Activated T-helper 2 cell treated with anti-CD3 and anti-CD28 coated beads, Interferon-gamma antibody, Interleukin-2, Interleukin-4, amounts not matched to agents 10 μg/mL and 5 μg/mL and 100 μg/mL, durations not matched to agents 14 hours and 24 hours and 36 hours (primary cell): Measurements from ENCODE around the gene GSG1L. TPM values are rescaled to one million over a fixed set of nuclear protein-coding genes. Genes with fewer than 3 reads are reported as not detected.

ENCODE experiments used
- DNase-seq: peaks from one replicate; pipeline ENCODE4 v3.0.0; 2021; ENCODE audit warnings: low spot score
- H3K27ac Mint-ChIP-seq: one replicate; pipeline ENCODE4 v1.8.0; 2021; ENCODE audit warnings: mixed read lengths
- H3K27me3 Mint-ChIP-seq: one replicate; pipeline ENCODE4 v1.8.0; 2021; ENCODE audit warnings: low read depth, mixed read lengths
- H3K36me3 Mint-ChIP-seq: one replicate; pipeline ENCODE4 v1.8.0; 2021; ENCODE audit warnings: low read depth, mixed read lengths
- H3K4me1 Mint-ChIP-seq: one replicate; pipeline ENCODE4 v1.8.0; 2021; ENCODE audit warnings: low read depth, mixed read lengths
- H3K4me3 Mint-ChIP-seq: one replicate; pipeline ENCODE4 v1.8.0; 2021; ENCODE audit warnings: low read depth, mild to moderate bottlenecking, moderate library complexity, mixed read lengths
- H3K9me3 Mint-ChIP-seq: one replicate; pipeline ENCODE4 v1.8.0; 2021; ENCODE audit warnings: mixed read lengths
- intact Hi-C: fragments of 100-400 bp; cut with micrococcal nuclease; formaldehyde crosslinking; loops from one replicate; pipeline ENCODE4 v1.15.1; 2023
- total RNA-seq: library from RNA; stranded (reverse); gene quantifications from 2 replicates; pipeline ENCODE4 v1.2.3, GENCODE V29; 2022

GSG1L gene
- total RNA-seq, 1 donor from 2014 or later: not detected

DNA sequence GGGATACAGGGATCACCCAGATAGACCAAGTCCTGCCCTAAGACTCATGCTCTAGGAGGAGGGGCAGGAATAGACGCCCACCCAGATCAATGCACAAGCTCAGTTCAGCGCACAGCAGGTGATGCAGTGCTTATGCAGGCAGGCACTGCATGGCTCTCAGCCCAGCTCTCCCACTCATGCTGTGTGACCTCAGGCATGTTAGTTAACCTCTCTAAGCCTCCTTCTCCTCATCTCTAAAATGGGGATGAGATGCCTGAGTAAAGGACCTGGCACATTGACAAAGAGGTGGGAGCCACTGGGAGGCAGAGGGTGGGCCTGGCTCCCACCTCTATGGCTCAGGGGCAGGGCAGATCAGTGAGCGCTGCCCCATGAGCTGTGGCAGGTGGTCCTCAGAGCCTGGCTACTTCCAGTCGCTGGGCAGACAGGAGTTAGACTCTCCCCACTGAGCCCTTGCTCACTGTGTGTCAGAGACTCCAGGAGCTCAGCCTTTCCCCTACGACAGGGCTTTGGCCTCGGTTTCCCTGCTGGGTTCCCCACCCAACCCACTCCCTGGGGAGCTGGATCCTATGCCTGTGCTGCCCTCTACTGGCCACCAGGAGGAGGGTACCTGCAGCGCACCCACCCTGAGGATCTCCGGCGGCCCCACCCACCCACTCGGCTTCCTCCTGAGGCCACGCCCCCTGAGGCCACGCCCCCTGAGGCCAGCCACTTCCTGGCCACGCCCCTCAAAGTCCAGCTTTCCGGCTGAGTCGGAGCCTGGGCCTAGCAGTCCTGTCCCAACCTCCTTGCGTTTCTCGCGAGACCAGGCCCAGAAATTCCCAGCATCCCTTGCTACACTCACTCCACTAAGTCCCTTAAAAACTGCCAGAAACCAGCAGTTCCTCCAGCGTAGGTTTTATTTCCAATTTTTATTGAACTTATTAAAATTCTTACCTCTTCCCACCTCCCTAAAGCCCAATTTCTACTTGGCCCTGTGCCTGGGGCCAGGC is 196.1 kb downstream of the GSG1L start:
- Mint-ChIP-seq H3K4me3 (no peak overlapping the region), H3K4me1 (peaks cover 6% of the 10 kb centered on the region), H3K36me3 (no peaks in the 10 kb centered on the region), H3K9me3 (peaks cover 20% of the 10 kb centered on the region), H3K27ac (no peak overlapping the region), H3K27me3 (no peaks in the 10 kb centered on the region)
- peak; percentile 66 for DNase-seq
- intact Hi-C loops: no loop called here

DNA sequence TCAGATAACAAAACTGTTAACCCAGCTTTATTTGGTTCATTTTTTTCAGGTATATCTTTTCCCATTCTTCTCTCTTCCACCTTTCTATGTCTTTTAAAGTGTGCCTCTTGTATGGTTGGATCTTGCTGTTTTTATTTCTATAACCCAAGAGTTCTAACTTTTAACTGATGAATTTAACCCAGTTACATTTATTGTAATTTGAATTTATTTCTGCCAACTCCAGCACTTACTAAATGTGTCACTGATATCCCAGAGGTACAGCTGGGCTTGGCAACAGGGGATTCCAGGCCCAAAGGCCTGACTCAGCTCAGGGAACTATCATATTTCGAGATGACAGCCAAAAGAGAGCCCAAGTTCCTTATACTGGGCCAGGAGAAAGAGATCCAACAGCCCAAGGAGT is 200.1 kb downstream of the GSG1L start:
- intact Hi-C loops: no loop called here
- no peak overlapping the region for H3K4me3 Mint-ChIP-seq
- H3K36me3 Mint-ChIP-seq: no peaks in the 10 kb centered on the region
- DNase-seq: no peak
- no peak overlapping the region for H3K27ac Mint-ChIP-seq
- peaks cover 6% of the 10 kb centered on the region for H3K4me1 Mint-ChIP-seq
- H3K9me3 Mint-ChIP-seq: peaks cover 20% of the 10 kb centered on the region
- no peaks in the 10 kb centered on the region for H3K27me3 Mint-ChIP-seq

DNA sequence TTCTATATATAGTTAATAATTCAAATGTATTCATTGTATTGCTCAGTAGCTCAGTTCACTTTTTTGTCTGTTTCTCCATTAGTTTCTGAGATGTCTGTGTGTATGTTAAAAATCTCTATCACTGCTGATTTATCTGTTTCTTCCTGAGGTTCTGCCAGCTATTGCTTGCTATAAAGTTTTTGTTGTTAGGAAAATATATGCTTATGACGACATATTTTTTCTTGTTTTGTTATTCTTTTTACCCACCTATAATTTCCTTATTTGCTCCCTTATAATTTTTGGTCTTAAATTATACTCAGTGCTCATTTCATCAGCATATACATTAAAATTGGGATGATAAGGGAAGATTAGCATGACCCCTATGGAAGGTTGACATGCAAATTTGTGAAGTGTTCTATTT is 200.6 kb downstream of the GSG1L start:
- Mint-ChIP-seq H3K36me3 (no peaks in the 10 kb centered on the region), H3K27ac (no peak overlapping the region), H3K9me3 (peaks cover 20% of the 10 kb centered on the region), H3K27me3 (no peaks in the 10 kb centered on the region), H3K4me1 (peaks cover 6% of the 10 kb centered on the region), H3K4me3 (no peak overlapping the region)
- intact Hi-C loops: no loop called here
- DNase-seq: no peak

DNA sequence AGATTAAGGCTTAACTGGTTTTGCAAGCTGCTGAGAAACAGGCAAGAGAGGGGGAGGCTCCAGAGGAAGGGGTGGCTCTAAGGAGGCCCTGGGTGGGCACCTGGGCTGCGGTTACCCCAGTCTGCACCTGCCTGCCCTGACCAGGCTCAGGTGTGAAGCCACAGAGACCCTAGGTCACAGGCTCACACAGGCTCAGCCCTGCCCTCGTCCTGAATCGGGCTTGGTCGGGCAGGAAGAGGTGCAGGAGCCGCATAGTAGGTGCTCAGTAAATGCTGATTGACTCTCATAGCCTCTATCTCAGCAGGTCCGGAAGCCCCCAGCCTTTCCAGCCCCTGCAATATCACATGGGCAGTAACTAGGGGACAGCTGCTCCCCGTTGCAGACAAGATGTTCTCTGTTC is 203.4 kb downstream of the GSG1L start:
- H3K4me3 Mint-ChIP-seq: no peak overlapping the region
- no peak overlapping the region for H3K27ac Mint-ChIP-seq
- intact Hi-C loops: no loop called here
- H3K4me1 Mint-ChIP-seq: no peaks in the 10 kb centered on the region
- no peaks in the 10 kb centered on the region for H3K36me3 Mint-ChIP-seq
- no peaks in the 10 kb centered on the region for H3K27me3 Mint-ChIP-seq
- no peak for DNase-seq
- peaks cover 16% of the 10 kb centered on the region for H3K9me3 Mint-ChIP-seq

DNA sequence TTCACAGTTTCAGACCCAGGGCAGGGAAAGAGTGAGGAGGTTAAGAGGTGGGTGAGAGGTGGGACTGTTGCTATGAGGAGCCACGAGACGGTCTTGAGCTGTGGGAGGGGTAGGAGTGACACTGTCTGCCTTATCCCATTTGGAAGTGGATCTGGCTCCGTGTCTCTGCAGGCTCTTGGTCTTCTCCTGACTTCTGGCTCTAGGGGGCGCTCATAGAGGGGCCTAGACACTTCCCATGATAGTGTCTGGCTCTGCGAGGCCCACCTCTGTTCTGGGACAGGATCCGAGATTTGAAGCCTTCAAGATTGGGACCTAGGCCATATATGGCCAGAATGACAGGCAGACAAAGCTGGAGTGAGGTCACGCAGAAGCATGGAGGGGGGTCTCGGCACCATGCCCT is 204.5 kb downstream of the GSG1L start:
- Mint-ChIP-seq H3K36me3 (no peaks in the 10 kb centered on the region), H3K27me3 (no peaks in the 10 kb centered on the region), H3K9me3 (peaks cover 14% of the 10 kb centered on the region), H3K4me1 (no peaks in the 10 kb centered on the region), H3K4me3 (no peak overlapping the region), H3K27ac (no peak overlapping the region)
- intact Hi-C loops: no loop called here
- no peak for DNase-seq

DNA sequence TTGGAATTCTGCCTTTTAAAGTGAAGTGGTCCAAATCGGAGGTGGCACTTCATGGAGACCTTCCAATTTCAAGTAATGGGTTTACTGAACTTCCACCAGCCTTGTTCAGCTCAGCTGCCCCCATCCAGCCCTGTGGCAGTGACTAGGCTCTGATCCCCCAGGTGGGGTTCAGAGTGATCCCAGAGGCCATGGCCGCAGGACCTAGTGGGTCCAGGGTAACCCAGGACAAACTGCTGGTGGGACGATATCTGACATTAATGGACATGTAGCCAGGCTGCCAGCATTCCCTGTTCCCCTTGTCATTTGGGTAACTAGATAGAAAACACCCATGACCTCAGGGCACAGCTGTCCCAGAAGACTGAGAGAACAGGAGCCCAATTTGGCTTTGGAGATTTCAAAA is 209.9 kb downstream of the GSG1L start:
- Mint-ChIP-seq H3K27ac (no peak overlapping the region), H3K9me3 (no peaks in the 10 kb centered on the region), H3K27me3 (peaks cover 8% of the 10 kb centered on the region), H3K4me3 (no peak overlapping the region), H3K36me3 (no peaks in the 10 kb centered on the region), H3K4me1 (no peaks in the 10 kb centered on the region)
- intact Hi-C loops: no loop called here
- DNase-seq: no peak

DNA sequence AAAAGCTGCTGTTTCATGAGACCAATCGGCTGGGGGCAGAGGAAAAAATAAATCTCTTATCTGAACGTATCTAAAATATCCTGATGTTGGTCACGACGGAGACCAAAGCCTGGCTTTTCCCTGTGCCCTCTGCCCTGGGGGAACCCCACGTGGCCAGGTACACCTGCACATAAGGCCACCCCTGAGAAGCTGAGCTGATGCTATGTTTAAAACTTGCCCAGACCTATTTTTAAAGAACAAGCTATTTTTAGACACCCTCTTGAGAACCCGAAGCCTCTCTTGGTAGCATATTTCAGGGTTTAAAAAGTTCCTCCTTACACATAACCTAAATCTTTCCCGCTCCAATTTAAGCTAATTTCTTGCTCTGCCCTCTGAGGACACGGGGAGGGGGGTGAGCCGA is 210.4 kb downstream of the GSG1L start:
- no peak for DNase-seq
- H3K4me1 Mint-ChIP-seq: no peaks in the 10 kb centered on the region
- H3K4me3 Mint-ChIP-seq: no peak overlapping the region
- intact Hi-C loops: no loop called here
- H3K27me3 Mint-ChIP-seq: peaks cover 8% of the 10 kb centered on the region
- H3K27ac Mint-ChIP-seq: no peak overlapping the region
- H3K36me3 Mint-ChIP-seq: no peaks in the 10 kb centered on the region
- no peaks in the 10 kb centered on the region for H3K9me3 Mint-ChIP-seq

DNA sequence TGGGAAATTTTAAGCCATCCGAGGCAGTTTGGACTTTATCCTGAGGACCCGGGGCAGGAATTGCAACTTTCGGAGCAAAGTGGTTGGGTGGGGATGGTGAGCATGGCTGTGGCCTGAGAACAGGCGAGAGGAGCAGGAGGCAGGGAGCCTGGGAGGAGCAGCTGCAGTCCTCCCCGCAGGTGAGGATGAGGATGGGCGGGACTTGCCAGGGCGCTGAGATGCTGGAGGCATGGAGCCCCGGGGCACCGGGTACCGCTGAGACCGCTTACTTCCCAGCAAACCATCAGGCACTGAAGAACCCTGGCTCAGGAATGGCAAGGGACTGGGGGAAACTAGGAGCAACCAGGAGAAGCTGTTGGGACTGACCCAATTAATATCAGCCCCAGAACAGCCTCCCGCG is 210.8 kb downstream of the GSG1L start:
- H3K27ac Mint-ChIP-seq: no peak overlapping the region
- intact Hi-C loops: no loop called here
- no peaks in the 10 kb centered on the region for H3K4me1 Mint-ChIP-seq
- no peak for DNase-seq
- H3K9me3 Mint-ChIP-seq: no peaks in the 10 kb centered on the region
- H3K27me3 Mint-ChIP-seq: peaks cover 8% of the 10 kb centered on the region
- no peaks in the 10 kb centered on the region for H3K36me3 Mint-ChIP-seq
- H3K4me3 Mint-ChIP-seq: no peak overlapping the region

DNA sequence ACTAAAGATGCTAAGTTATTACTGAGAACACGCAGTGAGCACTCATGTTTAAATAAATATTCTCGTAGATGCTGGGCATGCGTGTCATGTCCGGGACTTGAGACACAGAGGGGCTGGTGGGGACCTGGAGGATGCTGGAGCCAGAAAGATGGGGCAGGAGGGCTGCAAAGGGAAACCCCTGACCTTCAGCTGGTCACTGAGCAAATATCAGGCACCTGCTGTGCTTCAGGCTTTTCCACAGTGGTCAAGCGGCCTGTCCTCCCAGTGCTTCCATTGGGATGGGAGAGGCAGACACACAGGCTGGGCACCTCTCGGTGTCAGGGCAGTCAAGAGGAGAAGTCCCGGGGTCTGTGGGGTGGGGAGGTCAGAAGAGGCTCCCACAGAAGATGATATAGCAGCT is 211.4 kb downstream of the GSG1L start:
- intact Hi-C loops: no loop called here
- Mint-ChIP-seq H3K27me3 (peaks cover 8% of the 10 kb centered on the region), H3K27ac (no peak overlapping the region), H3K9me3 (no peaks in the 10 kb centered on the region), H3K4me1 (no peaks in the 10 kb centered on the region), H3K4me3 (no peak overlapping the region), H3K36me3 (no peaks in the 10 kb centered on the region)
- no peak for DNase-seq

DNA sequence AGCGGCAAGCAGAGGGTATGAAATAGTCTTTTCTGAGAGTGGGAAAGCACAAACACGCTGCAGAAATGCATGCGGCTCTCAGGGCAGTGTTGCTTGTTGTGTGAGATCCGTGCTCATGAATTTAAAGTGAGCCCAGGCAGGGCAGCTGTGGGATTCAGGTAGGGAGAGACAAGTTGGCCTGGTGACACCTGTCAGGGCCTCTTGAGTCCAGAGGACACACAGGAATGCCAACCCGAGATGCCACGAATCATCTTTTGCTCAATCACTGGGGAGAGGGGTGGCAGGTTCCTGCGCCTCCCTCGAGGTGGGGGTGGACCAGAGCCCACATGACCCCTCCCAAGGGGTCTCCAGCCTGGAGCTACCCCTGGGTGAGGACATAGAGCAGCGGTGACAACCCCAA is 211.9 kb downstream of the GSG1L start:
- H3K27me3 Mint-ChIP-seq: peaks cover 8% of the 10 kb centered on the region
- H3K9me3 Mint-ChIP-seq: no peaks in the 10 kb centered on the region
- no peak overlapping the region for H3K27ac Mint-ChIP-seq
- H3K4me1 Mint-ChIP-seq: no peaks in the 10 kb centered on the region
- no peak for DNase-seq
- H3K4me3 Mint-ChIP-seq: no peak overlapping the region
- intact Hi-C loops: no loop called here
- no peaks in the 10 kb centered on the region for H3K36me3 Mint-ChIP-seq

DNA sequence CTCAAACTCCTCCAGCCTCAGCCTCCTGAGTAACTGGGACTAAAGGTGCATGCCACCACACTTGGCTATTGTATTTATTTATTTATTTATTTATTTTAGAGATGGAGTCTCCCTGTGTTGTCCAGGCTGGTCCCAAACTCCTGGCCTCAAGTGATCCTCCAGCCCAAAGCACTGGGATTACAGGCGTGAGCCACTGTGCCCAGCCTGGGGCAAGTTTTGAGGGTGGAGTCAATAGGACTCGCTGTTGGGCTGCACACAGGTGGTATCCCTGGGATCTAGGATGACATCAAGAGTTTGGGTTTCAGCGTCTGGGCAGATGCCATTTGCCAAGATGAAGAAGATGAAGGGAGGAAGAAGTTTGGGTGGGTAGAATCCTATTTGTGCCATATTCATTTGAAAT is 213.9 kb downstream of the GSG1L start:
- no peak overlapping the region for H3K4me3 Mint-ChIP-seq
- no peak for DNase-seq
- H3K27ac Mint-ChIP-seq: no peak overlapping the region

DNA sequence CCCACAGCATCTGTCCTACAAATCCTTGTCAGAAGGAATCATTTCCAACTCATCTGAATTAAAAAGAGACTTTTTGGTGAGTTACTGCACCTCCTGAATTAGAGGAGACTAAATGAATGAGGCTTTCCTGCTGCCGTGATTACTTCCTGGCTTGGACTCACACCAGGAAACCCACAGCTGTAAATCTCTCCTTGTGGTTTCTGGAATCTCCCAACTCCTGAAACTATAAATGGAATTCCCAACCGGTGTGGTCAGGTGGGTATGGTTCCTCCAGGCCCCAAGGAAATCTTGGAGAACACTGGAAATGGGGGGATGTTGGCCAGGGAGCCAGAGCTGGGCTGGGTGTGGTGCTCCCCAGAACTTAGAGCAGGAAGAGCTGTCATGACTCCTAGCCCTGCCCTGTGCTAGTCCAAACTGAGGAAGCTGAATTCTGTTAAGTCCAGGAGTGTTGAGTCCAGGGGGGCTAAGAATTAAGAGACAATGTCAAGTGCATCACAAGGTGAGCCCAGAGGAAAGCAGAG is 216.4 kb downstream of the GSG1L start:
- Mint-ChIP-seq H3K9me3 (no peaks in the 10 kb centered on the region), H3K27me3 (peaks cover 3% of the 10 kb centered on the region), H3K36me3 (no peaks in the 10 kb centered on the region), H3K4me3 (no peak overlapping the region), H3K4me1 (no peaks in the 10 kb centered on the region), H3K27ac (no peak overlapping the region)
- intact Hi-C loops: no loop called here
- DNase-seq: no peak

More for the DNA sequence above, 213.9 kb downstream of the GSG1L start:
- Mint-ChIP-seq H3K9me3 (no peaks in the 10 kb centered on the region), H3K36me3 (no peaks in the 10 kb centered on the region), H3K27me3 (peaks cover 8% of the 10 kb centered on the region), H3K4me1 (no peaks in the 10 kb centered on the region)
- intact Hi-C loops: no loop called here

DNA sequence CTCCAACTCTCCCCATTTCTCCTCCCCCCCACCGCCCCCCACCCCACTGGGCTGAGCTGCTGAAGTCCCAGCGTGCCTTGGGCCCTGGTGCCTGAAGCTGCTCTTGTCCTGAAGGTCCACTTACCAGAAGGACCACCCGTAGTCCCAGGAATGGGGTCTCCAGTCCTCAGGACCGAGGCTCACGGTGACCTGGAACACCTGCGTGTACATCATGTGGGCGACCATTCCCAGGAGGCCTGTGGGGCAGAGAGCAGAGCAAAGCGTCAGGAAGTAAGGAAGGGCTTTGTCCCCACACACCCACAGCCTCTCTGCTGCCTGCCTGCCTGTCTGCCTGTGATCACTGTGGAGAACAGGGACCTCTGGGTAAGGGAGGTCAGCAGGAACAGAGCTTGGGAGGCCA is 218.7 kb downstream of the GSG1L start:
- Mint-ChIP-seq H3K36me3 (no peaks in the 10 kb centered on the region), H3K27ac (no peak overlapping the region), H3K4me3 (no peak overlapping the region), H3K27me3 (peaks cover 2% of the 10 kb centered on the region), H3K4me1 (no peaks in the 10 kb centered on the region), H3K9me3 (no peaks in the 10 kb centered on the region)
- intact Hi-C loops: no loop called here
- DNase-seq: no peak
